Measurements from ENCODE around the gene KIFC3. TPM values are rescaled to one million over a fixed set of nuclear protein-coding genes. Genes with fewer than 3 reads are reported as not detected.

Gene KIFC3
- total RNA-seq, 1 experiment from 2014 or later = 11.8 TPM

GRCh38 chr16:57778658-57779057 lies 23.6 kb downstream of the KIFC3 start:
- no peaks in the 10 kb centered on the region for H3K9me3 ChIP-seq (replicated peaks)
- H3K4me1 ChIP-seq = peaks cover 7% of the 10 kb centered on the region; the same call in 1 of the 2 replicates
- H3K27me3 ChIP-seq = no peaks in the 10 kb centered on the region
- no peaks in the 10 kb centered on the region for H3K36me3 ChIP-seq
- no peak overlapping the region for H3K27ac ChIP-seq
- no peak overlapping the region for H3K4me3 ChIP-seq
- no peak for DNase-seq

GRCh38 chr16:57775661-57776469 lies 26.4 kb downstream of the KIFC3 start:
- DNase-seq = peak; percentile 84 to 85
- peaks cover 7% of the 10 kb centered on the region; the same call in 1 of the 2 replicates for H3K4me1 ChIP-seq
- H3K36me3 ChIP-seq = no peaks in the 10 kb centered on the region

GRCh38 chr16:57774705-57775285 lies 27.5 kb downstream of the KIFC3 start:
- no peaks in the 10 kb centered on the region for H3K27me3 ChIP-seq
- H3K27ac ChIP-seq = no peak overlapping the region
- H3K9me3 ChIP-seq (replicated peaks) = no peaks in the 10 kb centered on the region
- DNase-seq = no peak
- H3K4me3 ChIP-seq = no peak overlapping the region
- H3K36me3 ChIP-seq = no peaks in the 10 kb centered on the region
- H3K4me1 ChIP-seq = peaks cover 7% of the 10 kb centered on the region; the same call in 1 of the 2 replicates

More at GRCh38 chr16:57775661-57776469, 26.4 kb downstream of the KIFC3 start:
- H3K27me3 ChIP-seq = no peaks in the 10 kb centered on the region
- H3K27ac ChIP-seq = no peak overlapping the region
- no peak overlapping the region for H3K4me3 ChIP-seq
- no peaks in the 10 kb centered on the region for H3K9me3 ChIP-seq (replicated peaks)

- no peaks in the 10 kb centered on the region for H3K36me3 ChIP-seq
- peaks cover 7% of the 10 kb centered on the region; the same call in 1 of the 2 replicates for H3K4me1 ChIP-seq
- H3K9me3 ChIP-seq (replicated peaks) = no peaks in the 10 kb centered on the region
- H3K4me3 ChIP-seq = no peak overlapping the region
- no peak for DNase-seq
- no peaks in the 10 kb centered on the region for H3K27me3 ChIP-seq
- H3K27ac ChIP-seq = no peak overlapping the region
Observed at GRCh38 chr16:57773655-57774295, 28.5 kb downstream of the KIFC3 start.

GRCh38 chr16:57773019-57773418 lies 29.3 kb downstream of the KIFC3 start:
- H3K27me3 ChIP-seq = no peaks in the 10 kb centered on the region
- no peak overlapping the region for H3K27ac ChIP-seq
- H3K4me3 ChIP-seq = no peak overlapping the region
- DNase-seq = no peak
- no peaks in the 10 kb centered on the region for H3K9me3 ChIP-seq (replicated peaks)
- H3K4me1 ChIP-seq = peaks cover 7% of the 10 kb centered on the region; the same call in 1 of the 2 replicates
- no peaks in the 10 kb centered on the region for H3K36me3 ChIP-seq

GRCh38 chr16:57771141-57771785 lies 31.0 kb downstream of the KIFC3 start:
- H3K4me1 ChIP-seq = peaks cover 7% of the 10 kb centered on the region; the same call in 1 of the 2 replicates
- no peaks in the 10 kb centered on the region for H3K27me3 ChIP-seq
- no peak for DNase-seq
- H3K9me3 ChIP-seq (replicated peaks) = no peaks in the 10 kb centered on the region
- no peaks in the 10 kb centered on the region for H3K36me3 ChIP-seq
- H3K27ac ChIP-seq = no peak overlapping the region
- H3K4me3 ChIP-seq = no peak overlapping the region

DNA sequence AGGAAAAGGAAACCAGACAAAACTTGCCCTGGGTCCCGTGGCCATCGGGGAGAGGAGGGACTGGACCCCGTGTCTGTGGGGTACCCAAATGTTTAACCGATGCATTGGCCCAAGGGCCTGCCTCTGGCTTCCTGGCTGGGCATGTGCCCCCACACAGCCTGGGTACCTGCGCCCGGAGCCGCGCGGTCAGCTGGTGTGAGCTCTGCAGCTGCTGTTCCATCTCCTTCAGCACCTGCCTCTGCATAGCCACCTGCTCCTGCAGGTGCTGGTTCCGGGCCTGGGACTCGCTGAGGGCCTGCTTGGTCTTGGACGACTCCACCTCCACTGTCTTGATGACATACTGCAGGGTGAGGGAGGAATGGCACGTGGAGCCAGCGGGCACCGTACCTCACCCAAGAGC lies 31.9 kb downstream of the KIFC3 start:
- Histone ChIP-seq H3K4me1 (no peaks in the 10 kb centered on the region; the same call in 1 of the 2 replicates), H3K27me3 (no peaks in the 10 kb centered on the region), H3K27ac (no peak overlapping the region), H3K36me3 (no peaks in the 10 kb centered on the region), H3K4me3 (no peak overlapping the region), H3K9me3 (replicated peaks) (no peaks in the 10 kb centered on the region)
- no peak for DNase-seq

DNA sequence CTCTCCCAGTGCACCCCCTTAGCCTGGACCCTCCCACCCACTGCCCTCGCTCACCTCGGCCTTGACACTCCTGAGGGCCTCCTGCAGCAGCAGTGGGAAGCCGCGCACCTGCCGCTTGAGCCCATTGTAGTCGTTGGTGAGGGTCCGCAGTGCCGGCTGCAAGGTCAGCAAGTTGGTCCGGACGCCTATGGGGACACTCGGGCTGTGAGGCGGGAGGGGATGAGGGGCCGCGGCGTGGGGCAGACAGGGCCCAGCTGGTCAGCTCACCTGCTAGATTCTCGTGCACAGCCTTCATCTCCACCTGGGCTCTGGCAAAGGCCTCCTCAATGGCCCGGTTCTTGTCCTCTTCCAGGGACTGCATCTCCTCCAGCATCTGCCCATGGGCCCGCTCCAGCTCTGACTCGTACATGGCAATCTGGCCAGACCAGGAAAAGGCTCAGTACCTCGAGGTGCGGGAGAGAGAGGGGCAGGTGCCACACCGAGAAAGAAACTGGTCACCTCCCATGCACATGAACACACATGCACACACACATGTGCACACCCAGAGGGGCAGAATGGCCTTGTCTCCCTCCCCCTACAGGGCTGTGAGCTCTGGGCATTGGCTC lies 32.6 kb downstream of the KIFC3 start:
- no peaks in the 10 kb centered on the region for H3K27me3 ChIP-seq
- H3K27ac ChIP-seq = no peak overlapping the region
- no peaks in the 10 kb centered on the region for H3K9me3 ChIP-seq (replicated peaks)
- H3K36me3 ChIP-seq = no peaks in the 10 kb centered on the region
- no peaks in the 10 kb centered on the region for H3K4me1 ChIP-seq
- no peak overlapping the region for H3K4me3 ChIP-seq
- no peak for DNase-seq

DNA sequence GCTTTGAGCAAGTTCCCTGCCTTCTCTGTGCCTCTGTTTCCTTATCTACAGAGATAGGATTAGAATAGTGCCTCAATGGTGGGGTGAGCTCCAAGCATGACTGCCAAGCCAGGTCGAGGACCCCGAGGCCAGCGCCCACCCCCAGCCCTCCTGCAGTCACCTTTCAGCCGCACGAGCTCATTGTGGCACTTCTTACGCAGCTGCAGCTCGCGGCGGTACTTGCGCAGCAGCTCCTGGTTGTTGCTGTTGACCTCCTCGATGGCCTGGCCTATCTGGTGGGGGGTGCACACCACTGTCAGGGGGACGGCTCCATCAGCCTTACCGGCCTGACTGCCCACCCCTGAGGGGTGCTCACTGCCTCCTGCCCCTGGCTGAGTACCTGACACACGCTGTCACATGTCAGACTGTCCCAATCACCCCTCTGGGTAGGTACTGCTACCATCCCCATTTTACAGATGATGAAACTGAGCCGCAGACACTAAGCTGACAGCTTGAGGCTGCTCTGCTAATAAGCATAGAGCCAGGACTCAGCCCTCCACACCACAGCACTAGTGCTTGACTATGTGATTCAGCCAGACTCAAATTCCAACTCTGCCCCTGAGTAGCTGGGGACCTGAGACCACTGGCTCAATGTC lies 35.5 kb downstream of the KIFC3 start:
- Histone ChIP-seq H3K36me3 (no peaks in the 10 kb centered on the region), H3K4me3 (no peak overlapping the region), H3K4me1 (peaks cover 4% of the 10 kb centered on the region), H3K27me3 (no peaks in the 10 kb centered on the region), H3K9me3 (replicated peaks) (no peaks in the 10 kb centered on the region), H3K27ac (no peak overlapping the region)
- DNase-seq = no peak

DNA sequence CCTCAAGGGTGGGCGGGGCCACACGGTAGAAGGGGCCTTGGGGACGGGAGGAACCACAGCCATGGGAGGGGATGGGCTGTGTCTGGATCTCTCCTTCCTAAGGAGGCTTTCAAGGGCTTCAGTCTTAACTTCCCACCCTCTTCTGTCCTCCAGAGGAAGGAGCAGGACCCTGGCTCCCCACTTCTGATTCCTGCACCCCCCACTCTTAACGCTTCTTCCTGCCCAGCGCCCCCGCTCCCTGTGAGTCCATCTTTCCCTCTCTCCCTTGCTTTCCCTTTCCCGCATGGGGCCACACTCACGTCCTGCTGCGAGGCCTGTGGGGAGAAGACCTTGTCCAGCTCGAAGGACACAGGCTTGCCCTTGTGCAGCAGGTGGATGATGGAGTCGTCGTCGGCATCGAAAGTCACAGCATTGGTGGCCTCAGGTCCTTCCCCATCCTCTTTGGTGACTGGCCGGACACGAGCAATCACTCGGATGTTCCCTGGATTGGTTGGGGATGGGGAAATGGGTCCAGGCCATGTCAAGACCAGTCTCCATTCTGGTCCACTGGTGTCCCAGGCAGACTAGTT lies 37.0 kb downstream of the KIFC3 start:
- no peak overlapping the region for H3K27ac ChIP-seq
- H3K4me1 ChIP-seq = peaks cover 4% of the 10 kb centered on the region
- H3K9me3 ChIP-seq (replicated peaks) = no peaks in the 10 kb centered on the region
- H3K27me3 ChIP-seq = no peaks in the 10 kb centered on the region
- no peaks in the 10 kb centered on the region for H3K36me3 ChIP-seq
- H3K4me3 ChIP-seq = no peak overlapping the region
- DNase-seq = no peak

GRCh38 chr16:57764341-57765159 lies 37.7 kb downstream of the KIFC3 start:
- Histone ChIP-seq H3K36me3 (no peaks in the 10 kb centered on the region), H3K4me1 (peaks cover 4% of the 10 kb centered on the region)

DNA sequence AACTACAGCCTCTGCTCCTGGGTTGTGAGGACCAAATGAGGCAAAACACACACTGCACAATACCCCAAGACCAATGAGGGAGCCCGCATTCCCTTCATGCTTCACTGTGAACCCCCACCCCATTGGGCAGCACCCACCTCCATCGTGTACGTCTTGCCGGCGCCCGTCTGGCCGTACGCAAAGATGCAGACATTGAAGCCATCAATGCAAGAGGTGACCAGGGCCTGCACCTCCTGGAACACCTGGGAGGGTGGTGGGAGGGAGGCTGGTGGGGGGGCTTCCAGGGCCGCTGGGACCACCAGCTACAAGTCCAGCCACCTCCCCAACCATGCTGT lies 38.3 kb downstream of the KIFC3 start:
- Histone ChIP-seq H3K4me1 (peaks cover 4% of the 10 kb centered on the region), H3K4me3 (no peak overlapping the region), H3K27ac (no peak overlapping the region), H3K36me3 (no peaks in the 10 kb centered on the region), H3K9me3 (replicated peaks) (no peaks in the 10 kb centered on the region), H3K27me3 (no peaks in the 10 kb centered on the region)
- no peak for DNase-seq

More at GRCh38 chr16:57764341-57765159, 37.7 kb downstream of the KIFC3 start:
- no peak overlapping the region for H3K4me3 ChIP-seq
- H3K9me3 ChIP-seq (replicated peaks) = no peaks in the 10 kb centered on the region
- peak overlapping the region; percentile 62 for H3K27ac ChIP-seq
- peak; percentile 75 to 82 for DNase-seq
- no peaks in the 10 kb centered on the region for H3K27me3 ChIP-seq

DNA sequence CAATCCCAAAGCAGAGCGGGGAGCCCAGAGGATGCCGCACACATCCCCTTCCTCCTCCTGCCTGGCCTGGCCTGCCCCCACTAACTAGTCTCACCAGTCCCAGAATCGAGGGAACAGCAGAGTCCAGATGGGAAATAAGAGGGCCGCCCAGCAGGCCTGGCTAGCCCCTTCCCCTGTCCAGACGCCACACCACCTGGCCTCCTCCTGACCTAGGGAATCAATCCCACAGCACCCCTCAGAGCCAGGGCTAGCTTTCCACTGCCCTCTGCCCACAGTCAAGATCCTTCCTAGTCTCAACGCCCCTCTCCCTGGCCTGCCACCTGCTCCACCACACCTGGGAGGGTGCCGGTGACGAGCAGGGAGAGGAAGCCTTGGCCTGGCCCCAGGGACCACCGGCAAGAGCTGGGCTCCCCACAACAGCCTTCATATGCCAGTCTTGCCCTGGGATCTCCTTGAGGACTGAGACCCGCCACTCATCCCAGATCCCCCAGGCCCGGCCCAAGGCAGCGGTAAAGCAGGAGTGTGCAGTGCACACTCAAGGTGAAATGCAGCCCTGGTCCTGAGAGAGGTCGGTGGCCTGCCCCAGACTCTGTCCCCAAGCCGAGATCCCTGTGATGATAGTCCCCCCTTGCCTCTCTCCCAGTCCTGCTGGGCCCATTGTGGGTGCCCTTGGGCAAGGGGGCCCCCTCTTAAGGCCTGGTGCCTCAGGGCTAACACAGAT lies 38.8 kb downstream of the KIFC3 start:
- Histone ChIP-seq H3K4me1 (peaks cover 4% of the 10 kb centered on the region), H3K27me3 (no peaks in the 10 kb centered on the region), H3K36me3 (no peaks in the 10 kb centered on the region), H3K9me3 (replicated peaks) (no peaks in the 10 kb centered on the region), H3K4me3 (no peak overlapping the region), H3K27ac (no peak overlapping the region)
- DNase-seq = no peak
